ES-I3 (cell line): ENCODE data around the gene CAMKK1.
"Not testable (repeated sequence)": the region's sequence is repeated elsewhere in the genome, so short reads cannot be mapped to it uniquely, and the experiment has no call there.

Source experiments
- H3K36me3 ChIP-seq: 2 replicates; pipeline ENCODE4 v1.6.1; 2013; ENCODE audit warnings: mild to moderate bottlenecking, low read length, control low read depth, moderate library complexity; ENCODE audit not compliant: insufficient read depth
- H3K4me1 ChIP-seq: 2 replicates; pipeline ENCODE4 v1.6.1; 2013; ENCODE audit warnings: mild to moderate bottlenecking, control low read depth, low read length; ENCODE audit not compliant: insufficient read depth
- H3K9ac ChIP-seq: 2 replicates; pipeline ENCODE4 v1.6.1; 2013; ENCODE audit warnings: low read depth, mild to moderate bottlenecking, low read length, moderate library complexity
- H3K9me3 ChIP-seq: 2 replicates; pipeline ENCODE4 v1.6.1; 2013; ENCODE audit warnings: mild to moderate bottlenecking, low read length, moderate library complexity; ENCODE audit not compliant: control insufficient read depth, insufficient read depth

Gene CAMKK1

DNA sequence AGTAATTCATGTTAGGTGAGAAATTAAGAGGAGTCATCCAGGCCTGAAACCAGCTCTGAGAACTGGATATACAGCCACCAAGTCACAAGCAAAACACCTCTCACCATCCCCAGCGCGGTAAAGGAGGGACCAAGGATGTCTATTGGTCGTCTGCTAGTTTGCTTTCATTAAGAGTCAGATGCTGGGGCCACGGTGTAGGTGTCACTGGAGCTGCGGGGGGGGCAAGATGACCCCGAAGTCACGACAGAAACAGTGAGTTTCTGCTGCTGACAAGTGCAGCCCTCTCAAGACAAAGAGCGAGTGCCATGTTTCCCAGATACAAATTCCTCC lies 47.6 kb downstream of the CAMKK1 start:
- peaks cover 11% of the 10 kb centered on the region; the same call in 1 of the 2 replicates for H3K4me1 ChIP-seq
- peaks cover 6% of the 10 kb centered on the region for H3K36me3 ChIP-seq
- H3K9me3 ChIP-seq, result no peaks in the 10 kb centered on the region
- peak overlapping the region; percentile 88 for H3K9ac ChIP-seq

DNA sequence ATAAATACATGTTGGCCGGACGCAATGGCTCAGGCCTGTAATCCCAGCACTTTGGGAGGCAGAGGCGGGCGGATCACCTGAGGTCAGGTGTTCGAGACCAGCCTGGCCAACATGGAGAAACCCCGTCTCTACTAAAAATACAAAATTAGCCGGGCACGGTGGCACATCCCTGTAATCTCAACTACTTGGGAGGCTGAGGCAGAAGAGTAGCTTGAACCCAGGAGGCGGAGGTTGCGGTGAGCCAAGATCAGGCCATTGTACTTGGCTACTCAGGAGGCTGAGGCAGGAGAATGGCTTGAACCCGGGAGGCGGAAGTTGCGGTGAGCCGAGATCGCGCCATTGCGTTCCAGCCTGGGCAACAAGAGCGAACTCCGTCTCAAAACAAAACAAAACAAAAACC lies 48.3 kb downstream of the CAMKK1 start:
- Histone ChIP-seq H3K36me3 (peaks cover 13% of the 10 kb centered on the region), H3K4me1 (peaks cover 11% of the 10 kb centered on the region; the same call in 1 of the 2 replicates)
- not testable (repeated sequence) for H3K9ac ChIP-seq, H3K9me3 ChIP-seq

DNA sequence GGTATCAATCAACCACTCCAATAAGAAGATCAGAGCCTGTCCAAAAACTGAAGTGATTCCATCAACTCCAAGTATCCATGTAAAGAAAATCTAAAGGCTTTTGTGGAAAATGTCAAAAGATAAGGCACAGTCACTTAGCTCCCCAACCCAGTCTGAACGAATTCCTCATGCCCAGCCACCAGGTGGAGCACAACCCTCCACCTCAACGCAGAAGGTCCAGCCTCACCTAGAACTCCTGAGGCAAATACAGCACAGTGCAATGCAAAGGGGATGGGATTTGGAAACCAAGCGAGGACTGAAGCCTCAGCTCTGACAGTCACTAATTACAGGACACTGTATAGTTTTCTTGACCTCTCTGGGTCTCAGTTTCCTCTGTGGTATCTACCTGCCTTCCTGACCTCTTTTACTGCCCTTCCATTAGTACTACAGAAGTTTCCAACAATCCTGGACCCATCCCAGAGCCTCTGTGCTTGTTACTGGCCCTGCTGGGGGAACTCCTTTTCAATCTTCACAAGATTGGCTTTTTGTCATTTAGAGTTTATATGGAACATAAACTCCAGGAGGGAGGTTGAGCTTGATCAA lies 48.8 kb downstream of the CAMKK1 start:
- Histone ChIP-seq H3K4me1 (peaks cover 11% of the 10 kb centered on the region; the same call in 1 of the 2 replicates), H3K36me3 (peaks cover 16% of the 10 kb centered on the region), H3K9me3 (no peaks in the 10 kb centered on the region), H3K9ac (no peak overlapping the region)

DNA sequence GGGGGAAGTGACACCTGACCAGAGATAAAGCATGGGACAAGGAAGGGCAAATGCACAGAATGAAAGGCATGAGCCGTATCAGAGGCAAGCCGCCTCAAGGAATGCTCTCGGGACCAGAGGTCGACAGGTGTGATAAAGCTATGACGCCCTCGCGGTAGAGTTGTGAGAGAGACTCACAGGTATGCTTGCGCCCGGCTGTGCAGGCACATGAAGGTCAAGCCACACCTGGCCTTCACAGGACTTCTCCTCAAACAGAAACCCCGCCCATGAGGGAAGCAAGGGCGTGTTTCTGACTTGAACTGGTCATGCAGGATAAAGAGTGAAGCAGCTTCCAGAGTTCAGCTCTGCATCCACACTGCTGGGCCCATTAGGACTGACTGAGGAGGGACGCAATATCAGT lies 54.6 kb downstream of the CAMKK1 start:
- H3K9me3 ChIP-seq, result no peaks in the 10 kb centered on the region
- no peak overlapping the region for H3K9ac ChIP-seq
- H3K36me3 ChIP-seq, result peaks cover 26% of the 10 kb centered on the region
- H3K4me1 ChIP-seq, result no peaks in the 10 kb centered on the region

GRCh38 chr17:3836551-3836950 lies 56.3 kb downstream of the CAMKK1 start:
- Histone ChIP-seq H3K36me3 (peaks cover 28% of the 10 kb centered on the region), H3K9ac (no peak overlapping the region), H3K4me1 (no peaks in the 10 kb centered on the region), H3K9me3 (no peaks in the 10 kb centered on the region)

GRCh38 chr17:3835410-3836229 lies 57.2 kb downstream of the CAMKK1 start:
- Histone ChIP-seq H3K4me1 (no peaks in the 10 kb centered on the region), H3K36me3 (peaks cover 26% of the 10 kb centered on the region), H3K9ac (no peak overlapping the region), H3K9me3 (no peaks in the 10 kb centered on the region)

DNA sequence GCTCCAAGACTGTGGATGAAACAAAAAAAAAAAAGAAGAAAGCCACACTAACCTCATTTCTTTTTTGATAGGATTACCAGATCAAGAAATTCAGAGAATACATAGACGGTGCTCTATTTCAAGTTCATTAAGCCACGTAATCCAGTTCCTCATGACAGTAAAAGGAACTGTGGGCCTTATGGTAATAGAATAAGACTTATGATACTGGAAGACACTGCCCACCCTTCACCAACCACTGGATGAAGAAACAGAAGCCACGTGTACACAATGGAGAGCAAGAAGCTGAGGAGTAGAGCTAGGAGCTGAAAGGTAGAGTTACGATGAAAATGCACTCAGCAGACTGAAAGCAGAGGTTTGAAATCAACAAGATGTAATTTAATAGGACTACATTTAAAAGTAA lies 58.0 kb downstream of the CAMKK1 start:
- Histone ChIP-seq H3K36me3 (peaks cover 20% of the 10 kb centered on the region), H3K9ac (no peak overlapping the region), H3K4me1 (no peaks in the 10 kb centered on the region), H3K9me3 (no peaks in the 10 kb centered on the region)

- H3K36me3 ChIP-seq, result peaks cover 15% of the 10 kb centered on the region
- H3K9ac ChIP-seq, result no peak overlapping the region
- H3K4me1 ChIP-seq, result no peaks in the 10 kb centered on the region
- no peaks in the 10 kb centered on the region for H3K9me3 ChIP-seq
Observed at GRCh38 chr17:3828852-3829232, 64.0 kb downstream of the CAMKK1 start.

- Histone ChIP-seq H3K4me1 (no peaks in the 10 kb centered on the region), H3K9me3 (no peaks in the 10 kb centered on the region), H3K36me3 (peaks cover 13% of the 10 kb centered on the region), H3K9ac (no peak overlapping the region)
Observed at GRCh38 chr17:3828151-3828851, 64.6 kb downstream of the CAMKK1 start.

DNA sequence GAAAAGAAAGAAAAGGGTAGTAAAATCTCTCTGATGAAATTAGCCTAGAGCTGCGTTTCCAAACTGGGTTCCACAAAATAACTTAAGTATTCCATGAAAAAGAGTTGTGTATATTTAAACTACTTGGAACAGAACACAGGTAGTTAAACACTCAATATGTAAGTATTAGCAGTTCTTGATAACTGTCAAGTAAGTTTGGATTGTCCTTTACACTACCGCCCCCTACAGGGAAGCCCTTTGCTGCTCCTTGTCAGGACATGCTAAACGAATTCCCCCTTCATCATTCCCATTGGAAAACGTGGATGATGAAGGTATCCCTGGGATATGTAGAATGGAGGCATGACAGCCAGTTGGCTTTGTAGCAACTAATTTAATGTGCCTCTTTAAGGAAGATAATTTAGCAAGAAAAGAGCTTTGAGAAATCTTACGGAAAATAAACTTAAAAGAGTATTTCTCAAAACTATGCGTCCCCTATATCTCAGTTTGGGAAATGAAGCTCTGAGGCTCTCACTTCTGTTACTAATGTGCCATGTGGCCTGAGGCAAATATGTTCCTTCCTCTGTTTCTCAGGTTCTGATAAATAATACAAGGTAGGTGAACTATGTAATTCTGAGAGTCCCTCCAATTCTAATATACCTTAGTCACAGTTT lies 65.6 kb downstream of the CAMKK1 start:
- H3K4me1 ChIP-seq, result no peaks in the 10 kb centered on the region
- no peaks in the 10 kb centered on the region for H3K9me3 ChIP-seq
- peaks cover 10% of the 10 kb centered on the region for H3K36me3 ChIP-seq
- no peak overlapping the region for H3K9ac ChIP-seq

DNA sequence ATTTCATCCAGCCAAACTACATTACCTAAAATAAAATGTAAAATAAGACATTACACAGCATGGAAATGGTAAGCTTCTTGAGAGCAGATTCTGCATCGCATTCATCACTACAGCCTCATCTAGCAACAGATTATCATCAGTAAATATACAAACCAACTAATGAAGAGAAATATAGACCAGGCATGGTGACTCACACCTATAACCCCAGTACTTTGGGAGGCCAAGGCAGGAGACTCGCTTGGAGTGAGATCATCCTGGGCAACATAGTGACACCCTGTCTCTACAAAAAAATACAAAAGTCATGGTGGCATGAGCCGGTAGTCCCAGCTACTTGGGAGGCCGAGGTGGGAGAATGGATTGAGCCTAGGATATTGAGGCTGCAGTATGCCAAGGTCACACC lies 66.7 kb downstream of the CAMKK1 start:
- Histone ChIP-seq H3K36me3 (peaks cover 11% of the 10 kb centered on the region), H3K9ac (no peak overlapping the region), H3K4me1 (no peaks in the 10 kb centered on the region), H3K9me3 (no peaks in the 10 kb centered on the region)

GRCh38 chr17:3821101-3821500 lies 71.8 kb downstream of the CAMKK1 start:
- Histone ChIP-seq H3K4me1 (no peaks in the 10 kb centered on the region), H3K36me3 (peaks cover 21% of the 10 kb centered on the region), H3K9me3 (no peaks in the 10 kb centered on the region), H3K9ac (no peak overlapping the region)

DNA sequence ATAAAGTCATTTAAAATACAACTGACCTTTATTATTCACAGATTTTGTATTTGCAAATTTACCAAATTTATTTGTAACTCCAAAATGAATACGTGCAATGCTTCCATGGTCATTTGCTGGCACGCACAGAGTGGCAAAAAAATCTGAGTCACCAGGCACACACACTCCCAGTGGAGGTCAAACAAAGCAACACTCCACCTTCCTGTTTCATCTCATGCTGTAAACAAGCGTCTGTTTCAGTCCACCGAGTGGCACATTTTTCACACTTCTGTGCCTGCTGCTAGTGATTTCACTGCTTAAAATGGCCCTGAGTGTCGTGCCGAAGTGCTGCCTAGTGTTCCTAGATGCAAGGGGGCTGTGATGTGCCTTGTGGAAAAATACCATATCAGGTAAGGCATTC lies 74.1 kb downstream of the CAMKK1 start:
- Histone ChIP-seq H3K36me3 (peaks cover 21% of the 10 kb centered on the region), H3K4me1 (no peaks in the 10 kb centered on the region), H3K9ac (no peak overlapping the region), H3K9me3 (no peaks in the 10 kb centered on the region)

- H3K4me1 ChIP-seq, result no peaks in the 10 kb centered on the region
- H3K9ac ChIP-seq, result no peak overlapping the region
- H3K9me3 ChIP-seq, result no peaks in the 10 kb centered on the region
- H3K36me3 ChIP-seq, result peaks cover 26% of the 10 kb centered on the region
Observed at GRCh38 chr17:3817851-3818605, 74.8 kb downstream of the CAMKK1 start.
